HG02973 (cell line): Measurements from ENCODE around the gene CFAP58.

Experiments
- ATAC-seq: cut with Tn5 transposase; IDR thresholded peaks from one replicate; pipeline ENCODE4 v1.9.1; 2021; ENCODE audit warnings: moderate library complexity; ENCODE audit not compliant: unreplicated experiment

CFAP58 gene

DNA sequence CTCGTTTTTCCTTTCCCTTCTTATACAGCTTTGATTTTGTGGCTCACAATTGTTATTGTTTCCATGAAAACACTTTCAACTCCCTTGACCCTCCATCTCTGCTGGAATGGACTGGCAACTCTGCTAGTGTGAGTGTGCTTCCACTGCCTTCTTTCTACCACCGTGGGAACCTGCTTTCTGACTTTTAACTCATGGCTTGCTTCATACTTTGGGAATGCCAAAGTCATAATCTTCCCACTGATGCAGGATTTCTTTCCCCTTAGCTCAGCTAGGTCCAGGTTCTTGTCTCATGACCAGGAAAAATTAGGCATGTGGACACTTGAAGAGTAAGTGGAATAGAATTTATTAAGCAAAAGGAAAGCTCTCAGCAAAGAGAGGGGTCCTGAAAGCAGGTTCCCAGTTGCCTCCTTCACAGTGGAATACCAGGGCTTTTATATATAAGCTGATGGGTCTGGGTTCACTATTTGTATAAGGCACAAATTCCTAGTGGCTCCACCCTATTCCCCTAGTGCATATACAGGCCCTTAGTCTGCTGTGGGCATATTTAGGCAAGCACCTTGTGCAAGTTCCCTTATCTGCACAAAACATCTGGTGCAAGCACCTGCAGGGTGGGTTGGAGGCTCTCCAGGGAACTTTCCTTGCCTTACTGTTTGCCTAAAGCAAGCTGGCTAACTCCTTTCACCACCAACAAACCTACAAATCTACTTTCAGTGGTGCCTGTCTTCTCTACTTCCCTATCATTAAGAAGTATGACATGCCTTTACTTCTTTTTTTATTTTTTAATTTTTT is 119.5 kb downstream of the CFAP58 start:
- ATAC-seq = no peak

DNA sequence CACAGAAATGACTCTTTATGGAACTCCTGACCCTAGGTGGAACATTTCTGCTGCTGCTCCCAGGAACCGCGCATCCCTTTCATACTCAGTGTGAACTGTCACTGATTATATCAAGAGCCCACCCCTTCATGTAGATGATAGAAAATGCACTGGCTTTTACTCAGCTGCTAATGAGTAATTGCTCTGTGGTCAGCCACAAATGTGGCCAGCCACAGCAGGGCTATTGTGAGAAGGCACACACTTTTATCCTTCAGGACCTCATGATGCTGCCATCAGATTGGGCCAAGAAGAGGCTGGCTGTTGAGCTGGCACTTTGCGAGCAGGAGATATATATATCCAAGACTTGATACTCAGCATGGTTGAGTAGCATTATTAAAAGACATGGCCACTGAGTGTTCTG is 124.7 kb downstream of the CFAP58 start:
- ATAC-seq = no peak

DNA sequence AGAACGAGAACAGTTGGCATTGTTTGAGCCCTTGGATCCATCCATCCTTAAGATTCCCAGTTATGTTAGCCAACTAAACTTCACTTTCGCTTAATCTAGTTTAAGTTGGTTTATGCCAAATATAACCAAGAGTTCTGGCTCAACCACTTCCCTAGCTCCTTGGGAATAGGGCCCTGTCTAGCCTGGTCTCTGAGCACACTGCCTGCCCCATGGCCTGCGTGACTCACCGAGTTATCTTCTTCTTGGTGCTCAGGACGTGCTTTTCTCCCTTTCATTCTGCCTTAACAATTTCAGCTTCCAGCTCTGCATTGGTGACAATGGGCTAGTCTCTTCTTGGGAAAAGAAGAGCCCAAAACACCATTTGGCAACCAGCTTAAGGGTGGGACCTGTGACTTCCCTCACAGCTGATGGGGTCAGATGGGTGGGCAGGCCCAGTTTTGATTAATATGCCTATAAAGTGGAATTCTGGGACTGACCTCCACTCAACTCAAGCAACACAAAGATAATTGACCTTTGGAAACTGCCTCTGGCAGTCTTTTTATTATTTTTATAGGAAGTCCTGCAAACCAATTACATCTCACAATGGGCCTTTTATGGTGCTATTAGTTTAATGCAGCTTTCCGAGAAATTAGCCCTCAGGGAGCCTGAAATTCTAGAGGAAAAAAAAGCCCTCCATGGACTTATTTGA is 126.4 kb downstream of the CFAP58 start:
- ATAC-seq = no peak

DNA sequence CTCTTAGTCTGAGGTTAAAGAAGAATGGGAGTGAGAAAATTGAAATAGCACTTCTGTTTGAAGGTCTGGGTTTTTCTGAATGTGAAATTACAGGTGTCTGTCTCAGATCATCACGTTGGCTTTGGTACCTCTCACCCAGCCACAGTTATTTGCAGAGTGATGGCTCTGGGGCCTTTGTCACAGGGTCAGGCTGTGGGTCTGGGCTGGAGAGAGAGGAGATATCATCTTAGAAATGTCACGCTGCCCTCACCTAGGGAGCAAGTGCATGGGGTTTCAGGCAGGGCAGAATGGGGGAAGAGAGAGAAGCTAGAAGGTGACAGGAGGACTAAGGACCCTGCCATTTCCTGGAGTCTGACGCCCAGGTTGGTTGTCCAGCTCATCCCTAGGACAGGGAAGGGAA is 127.2 kb downstream of the CFAP58 start:
- no peak for ATAC-seq

DNA sequence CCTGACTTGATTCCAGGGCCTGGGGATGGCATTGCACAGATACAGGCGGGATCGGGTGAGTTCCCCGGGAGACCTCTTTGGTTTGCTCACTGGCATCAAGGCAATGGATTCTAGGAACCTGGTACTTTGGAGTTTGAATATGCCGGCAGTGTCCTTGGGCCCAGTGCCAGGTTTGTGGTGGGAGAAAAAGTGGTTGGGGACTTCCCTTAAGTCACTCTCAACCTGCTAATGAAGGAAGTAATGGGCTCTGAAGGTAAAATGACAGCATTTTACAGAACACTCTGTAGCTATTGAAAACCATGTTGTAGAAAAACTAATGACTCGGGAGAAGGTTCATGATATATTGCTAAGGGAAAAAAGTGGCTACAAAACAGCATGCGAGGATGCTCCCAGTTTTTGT is 129.9 kb downstream of the CFAP58 start:
- no peak for ATAC-seq

DNA sequence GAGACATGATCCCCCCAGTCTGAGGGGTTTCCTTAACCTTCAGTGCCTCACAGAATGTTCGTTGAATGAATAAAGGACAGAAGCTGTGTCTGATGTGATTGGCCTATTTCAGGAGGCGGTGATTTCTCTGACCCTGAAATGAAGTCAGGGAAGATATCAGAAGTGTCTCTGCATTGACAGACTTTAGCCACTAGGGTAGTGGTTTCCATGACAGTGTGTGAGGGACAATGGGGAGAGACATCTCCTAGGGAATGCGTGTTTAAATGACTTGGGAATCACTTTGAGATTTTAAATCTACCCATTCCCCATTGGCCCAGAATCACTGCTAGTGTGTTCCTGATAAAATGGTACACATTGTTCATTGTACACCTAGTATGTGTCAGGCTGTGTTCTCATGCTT is 132.0 kb downstream of the CFAP58 start:
- ATAC-seq = peak; percentile 53

DNA sequence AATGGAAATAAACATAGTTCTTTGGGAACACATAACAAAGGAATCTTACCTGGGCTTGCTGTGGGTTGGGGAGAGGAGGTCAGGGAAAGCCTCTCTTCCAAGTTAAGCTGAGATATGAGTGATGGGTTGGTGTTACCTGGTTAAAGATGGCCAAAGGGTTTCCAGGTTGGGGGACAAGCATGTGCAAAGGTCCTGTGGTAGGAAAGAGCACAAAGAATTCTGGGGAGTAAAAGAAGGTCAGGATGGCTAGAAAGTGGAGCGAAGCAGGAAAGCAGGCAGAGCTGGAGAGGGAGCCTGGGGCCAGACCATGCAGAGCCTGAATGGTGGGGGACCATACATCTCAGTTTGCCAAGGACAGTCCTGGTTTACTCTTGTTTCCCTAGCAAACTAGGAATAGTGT is 133.2 kb downstream of the CFAP58 start:
- ATAC-seq = no peak

DNA sequence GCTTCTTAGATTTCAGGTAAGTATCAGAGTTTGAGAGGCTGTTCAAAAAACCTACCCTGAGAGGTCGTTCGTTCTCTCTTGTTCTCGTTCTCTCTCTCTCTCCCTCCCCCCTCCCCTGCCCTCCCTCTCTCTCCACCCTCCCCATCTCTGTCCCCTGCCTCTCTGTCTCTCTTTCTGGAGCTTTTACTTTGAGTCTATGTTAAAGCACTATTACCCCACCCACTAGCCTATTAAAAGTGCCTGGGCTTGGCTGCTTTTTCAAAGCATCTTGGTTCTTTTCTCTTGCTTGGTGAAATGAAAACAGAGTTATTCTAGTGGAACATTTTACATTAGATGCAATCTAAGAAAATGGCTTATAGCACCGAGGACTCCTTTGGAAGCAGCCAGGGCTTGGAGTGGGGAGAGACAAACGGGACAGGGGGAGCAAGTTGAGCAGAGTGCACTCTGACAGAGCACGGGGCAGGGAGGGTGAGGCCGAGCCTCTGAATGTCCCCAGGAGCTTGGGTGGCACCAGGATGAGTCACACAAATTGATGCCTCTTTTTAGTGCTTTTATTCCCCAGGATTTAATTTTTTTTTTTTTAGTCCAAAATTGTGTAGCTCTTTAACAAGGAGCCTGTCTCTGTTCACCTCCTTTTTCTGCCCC is 134.3 kb downstream of the CFAP58 start:
- ATAC-seq = no peak

DNA sequence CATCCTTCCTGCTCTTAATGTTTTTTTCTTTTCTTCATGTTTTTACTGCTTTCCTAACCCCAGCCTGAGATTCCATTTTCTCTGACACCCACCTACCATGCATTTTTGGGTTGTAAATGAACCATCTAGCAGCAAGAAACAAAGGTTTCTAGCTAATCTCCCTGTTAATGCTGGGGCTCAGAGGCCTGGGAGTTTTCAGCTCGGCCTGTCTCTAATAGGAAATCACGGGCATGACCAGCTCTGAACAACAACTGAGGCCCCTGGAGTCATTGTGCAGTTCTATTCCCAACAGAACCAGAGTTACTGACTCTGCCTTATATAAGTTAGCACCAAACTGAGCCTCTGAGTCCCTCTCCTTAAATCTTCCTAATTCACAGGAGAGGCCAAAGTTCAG is 134.8 kb downstream of the CFAP58 start:
- no peak for ATAC-seq

DNA sequence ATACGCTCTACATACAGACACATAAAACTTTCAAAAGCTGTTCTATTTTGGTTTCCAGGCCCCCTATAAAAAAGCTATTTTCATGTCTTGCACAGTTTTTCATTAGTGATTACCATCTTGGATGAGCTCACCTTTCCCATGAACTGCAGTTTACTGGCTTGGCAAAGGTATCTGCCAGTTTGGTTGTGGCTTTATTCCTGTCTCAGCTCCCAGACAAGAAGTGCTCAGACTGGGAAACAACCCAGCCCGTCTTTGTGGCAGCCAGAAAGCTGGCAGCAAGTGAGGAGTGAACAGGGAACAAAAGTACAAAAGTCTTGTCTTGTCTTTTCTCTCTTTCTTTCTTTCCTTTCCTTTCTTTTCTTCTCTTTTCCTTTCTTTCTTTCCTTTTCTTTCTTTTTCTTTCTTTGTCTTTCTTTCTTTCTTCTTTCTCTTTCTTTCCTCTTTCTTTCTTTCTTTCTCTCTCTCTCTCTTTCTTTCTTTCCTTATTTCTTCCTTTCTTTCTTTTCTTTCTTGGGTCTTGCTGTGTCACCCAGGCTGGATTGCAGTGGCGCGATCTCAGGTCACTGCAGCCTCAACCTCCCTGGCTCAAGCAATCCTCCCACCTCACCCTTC is 138.8 kb downstream of the CFAP58 start:
- no peak for ATAC-seq

DNA sequence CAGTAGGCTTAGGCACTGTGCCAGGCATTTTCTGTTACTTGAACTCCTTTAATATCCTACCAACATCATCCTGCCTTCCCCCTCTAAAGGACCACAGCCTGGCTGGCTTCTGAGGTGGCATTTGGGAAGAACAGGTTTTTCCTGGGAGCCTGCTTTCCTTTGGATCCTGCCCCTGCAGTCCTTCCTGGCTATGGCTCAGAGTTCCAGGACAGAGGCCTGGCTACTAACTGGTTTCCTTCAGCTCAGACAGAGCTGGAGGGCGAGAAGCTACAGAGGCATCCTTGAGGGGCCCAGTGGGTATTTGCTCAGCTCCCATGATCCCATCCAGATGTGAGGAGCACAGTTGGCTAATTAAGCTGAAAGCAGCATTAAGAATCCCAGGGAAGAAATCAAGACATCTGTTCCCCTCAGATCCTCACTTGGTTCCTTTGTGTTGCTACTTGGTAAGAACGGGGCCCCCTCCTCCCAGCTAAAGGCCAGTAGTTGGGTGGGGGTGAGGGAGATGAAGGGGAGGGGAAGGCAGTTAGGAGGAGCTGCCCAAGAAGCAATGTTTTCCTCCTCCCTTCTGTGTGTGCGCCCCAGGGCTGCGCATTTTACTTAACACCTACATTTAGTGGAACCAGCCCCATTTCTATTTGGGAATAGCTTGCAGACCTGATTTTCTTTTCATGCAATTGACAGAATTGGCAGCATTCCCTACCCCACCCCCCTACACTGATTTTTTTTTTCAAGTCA is 144.9 kb downstream of the CFAP58 start:
- no peak for ATAC-seq

DNA sequence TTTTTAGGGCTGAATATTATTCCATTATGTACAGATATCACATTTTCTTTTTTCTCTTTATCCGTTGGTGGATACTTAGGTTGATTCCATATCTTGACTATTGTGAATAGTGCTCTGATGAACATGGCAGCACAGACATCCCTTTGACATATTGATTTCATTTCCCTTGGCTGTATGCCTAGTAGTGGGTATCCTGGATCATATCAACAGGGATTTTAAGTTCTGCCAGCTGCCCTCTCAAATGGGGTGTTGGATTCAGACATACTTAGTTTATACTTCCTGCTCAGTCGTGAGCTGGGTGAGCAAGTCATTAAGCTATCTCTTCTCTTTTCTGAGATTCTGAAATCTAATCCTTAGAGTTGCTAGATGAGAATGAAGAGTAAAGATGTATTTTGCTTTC is 147.8 kb downstream of the CFAP58 start:
- no peak for ATAC-seq

DNA sequence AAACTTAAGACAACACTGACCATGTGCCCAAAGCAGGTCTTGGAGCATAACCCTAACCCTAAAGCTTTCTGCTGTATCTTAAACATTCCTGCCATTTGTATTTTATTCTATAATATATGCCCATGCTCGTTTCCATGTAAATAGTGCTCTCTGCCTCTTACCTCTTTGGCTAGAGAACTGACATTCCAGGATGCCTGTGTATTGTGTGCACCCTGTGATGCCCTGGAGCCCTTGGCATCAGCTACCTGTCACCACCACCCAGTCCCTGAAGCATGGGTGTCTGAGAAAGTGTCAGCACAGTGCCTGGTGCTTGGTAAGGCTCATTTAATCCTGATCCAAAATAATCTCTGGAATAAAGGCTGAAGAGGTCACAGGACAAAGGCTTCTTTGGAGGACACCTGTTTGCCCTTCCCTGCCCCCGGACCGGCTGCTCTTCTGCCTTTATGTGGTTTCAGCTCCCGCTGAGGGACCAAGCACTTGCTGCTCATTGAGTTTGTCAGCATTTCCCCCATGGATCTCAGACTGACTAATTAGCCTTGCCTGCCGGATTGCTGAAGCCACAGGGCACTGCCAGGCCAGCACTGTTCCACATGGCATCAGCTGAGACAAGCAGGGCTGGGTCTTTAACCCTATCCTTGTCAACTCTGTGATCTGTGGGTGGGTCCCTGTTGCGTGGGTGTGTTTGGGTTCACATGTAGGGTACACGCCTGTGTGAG is 148.4 kb downstream of the CFAP58 start:
- ATAC-seq = no peak

DNA sequence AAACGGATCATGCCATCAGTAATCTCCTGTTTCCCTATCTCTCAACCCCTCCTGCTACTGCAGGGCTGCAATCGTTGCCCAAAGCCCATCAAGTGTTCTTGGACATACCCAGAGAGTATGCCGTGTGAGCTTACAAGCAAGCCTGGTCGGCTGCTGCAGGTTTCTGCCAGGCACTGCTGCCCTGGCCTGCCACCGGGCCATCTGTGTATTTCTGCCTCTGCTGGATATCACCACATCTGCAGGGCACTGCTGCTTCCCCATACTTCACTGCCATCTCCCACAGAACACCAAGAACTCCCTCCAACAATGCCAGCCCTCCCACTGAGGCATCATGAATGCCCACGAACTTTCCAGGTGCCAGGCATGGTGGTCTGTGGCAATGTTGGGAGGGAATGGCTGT is 149.3 kb downstream of the CFAP58 start:
- ATAC-seq = no peak
